ENCODE data around the gene FOXRED1.
"Not testable (repeated sequence)": the region's sequence is repeated elsewhere in the genome, so short reads cannot be mapped to it uniquely, and the experiment has no call there.

The FOXRED1 gene

DNA sequence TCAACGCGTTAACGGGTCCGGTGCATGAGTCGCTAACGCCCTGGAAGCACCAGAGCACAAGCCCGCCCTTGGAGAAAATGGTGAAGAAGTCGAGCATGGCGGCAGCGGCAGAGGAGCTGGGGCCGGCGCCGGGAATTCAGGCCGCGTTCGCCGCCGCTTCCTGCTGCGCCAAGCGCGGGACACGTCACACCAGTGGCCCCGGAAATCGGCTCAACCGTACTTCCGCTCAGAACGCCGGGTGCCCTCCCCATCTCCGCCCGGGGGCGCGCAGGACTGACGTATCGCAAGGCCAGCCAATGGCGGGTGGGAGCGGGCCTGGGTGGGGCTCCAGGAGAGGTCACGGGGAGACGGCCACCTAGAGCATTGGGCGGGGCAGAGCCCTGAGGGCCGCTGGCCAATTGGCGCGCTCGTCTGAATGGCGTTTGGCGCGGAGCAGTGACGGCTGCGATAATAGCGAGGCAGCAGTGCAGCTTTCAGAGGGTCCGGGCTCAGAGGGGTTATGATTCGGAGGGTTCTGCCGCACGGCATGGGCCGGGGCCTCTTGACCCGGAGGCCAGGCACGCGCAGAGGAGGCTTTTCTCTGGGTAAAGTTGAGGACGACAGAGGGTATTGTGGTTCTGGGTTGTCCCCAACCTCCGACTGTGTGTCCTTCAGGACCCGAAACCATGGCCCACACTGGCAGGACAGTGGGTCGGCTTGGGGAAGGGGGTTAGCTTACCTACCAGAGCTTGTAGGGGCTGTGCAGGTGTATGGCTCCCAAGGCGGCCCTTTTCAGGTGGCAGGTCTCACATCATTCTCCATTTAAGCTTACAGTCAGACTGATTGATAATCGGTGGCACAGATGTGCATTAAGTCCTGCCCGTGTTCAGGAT lies at the start of gene FOXRED1, which contains the start of gene SRPRA:
Gene FOXRED1, plus strand, starts transcription at position 447 of the 872 bp plus-strand sequence. Its CDS starts 53 bp downstream, at position 500.
Gene SRPRA, minus strand, starts transcription at position 188 of the 872 bp plus-strand sequence. Its CDS starts 91 bp downstream, at position 97.
- peak; percentile 83 for FAIRE-seq
- peak; percentile 99 for DNase-seq (ENCODE audit: low spot score)

DNA sequence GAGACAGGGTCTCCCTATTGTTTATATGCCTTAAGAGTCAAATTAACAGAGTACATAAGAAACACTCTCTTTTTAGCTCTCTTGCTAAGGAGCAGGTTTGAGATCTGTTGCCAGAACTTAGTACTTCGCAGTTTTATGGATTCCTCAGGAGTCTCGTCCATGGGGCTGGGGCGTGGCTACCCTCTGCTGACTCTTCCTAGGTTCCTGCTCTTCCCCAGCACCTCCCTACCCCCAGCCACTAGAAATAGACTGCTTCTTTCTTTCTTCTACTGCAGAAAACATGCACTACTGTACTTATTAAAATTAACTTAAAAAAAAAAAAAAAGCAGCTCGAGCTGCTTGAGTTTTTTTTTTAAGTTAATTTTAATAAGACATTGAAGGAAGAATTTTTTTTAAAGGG lies 49.4 kb upstream of the FOXRED1 start:
- no peak for FAIRE-seq
- no peak for DNase-seq (ENCODE audit: low spot score)

DNA sequence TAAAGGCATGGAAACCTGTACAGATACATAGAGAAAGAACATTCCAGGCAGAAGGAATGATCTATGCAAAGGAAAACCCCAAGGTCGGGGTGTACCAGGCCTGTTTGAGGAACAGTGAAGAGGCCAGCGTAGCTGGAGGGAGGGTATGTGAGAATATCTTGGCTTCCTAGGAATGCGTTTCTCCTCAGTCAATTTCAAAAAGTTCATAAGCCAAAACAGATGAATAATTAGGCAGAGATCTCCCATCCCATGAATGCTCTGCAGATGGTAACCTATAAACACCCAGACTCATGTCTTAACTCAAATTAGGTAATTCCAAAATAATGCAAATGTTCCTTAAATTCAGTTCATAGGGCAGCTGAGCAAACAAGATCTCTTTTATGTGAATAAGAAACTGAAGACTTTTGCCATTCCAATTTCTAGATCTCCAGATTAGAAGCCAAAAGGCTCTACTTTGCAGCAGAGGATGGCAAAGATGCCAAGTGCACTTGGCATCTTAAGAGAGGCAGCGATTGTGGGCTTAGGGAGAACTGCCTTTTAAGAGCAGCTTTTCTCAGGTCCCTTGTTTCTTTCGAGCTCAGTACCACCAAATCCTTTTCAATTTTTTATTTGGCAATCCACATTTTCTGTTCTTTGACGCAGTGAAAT lies 44.2 kb upstream of the FOXRED1 start:
- DNase-seq (ENCODE audit: low spot score) (no peak), FAIRE-seq (no peak)

DNA sequence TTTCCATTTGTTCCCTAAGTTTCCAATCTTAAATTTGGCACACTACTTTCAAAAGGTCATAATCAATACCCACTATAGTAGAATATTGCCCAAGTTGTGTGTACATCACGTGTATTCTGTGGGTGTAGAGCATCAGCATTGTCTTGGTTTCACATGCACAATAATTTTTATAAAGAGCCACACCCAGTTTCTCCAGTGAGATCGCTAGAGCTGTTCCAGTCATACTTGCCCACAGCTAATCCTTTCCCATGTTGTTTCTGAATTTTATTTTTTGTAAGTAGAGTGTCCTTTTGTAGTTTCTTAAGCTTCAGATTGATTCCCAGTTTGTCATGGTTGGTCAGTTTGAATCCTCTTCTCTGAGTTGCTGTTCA lies 43.7 kb upstream of the FOXRED1 start:
- DNase-seq (ENCODE audit: low spot score) (no peak), FAIRE-seq (no peak)

- no peak for DNase-seq (ENCODE audit: low spot score)
These were observed 42.4 kb upstream of the FOXRED1 start for GRCh38 chr11:126226334-126227084.

GRCh38 chr11:126229858-126230540 lies 39.0 kb upstream of the FOXRED1 start:
- no peak for DNase-seq (ENCODE audit: low spot score)
- no peak for FAIRE-seq

More at GRCh38 chr11:126226334-126227084, 42.4 kb upstream of the FOXRED1 start:
- FAIRE-seq, result no peak

GRCh38 chr11:126231725-126232459 lies 37.1 kb upstream of the FOXRED1 start:
- FAIRE-seq (no peak), DNase-seq (ENCODE audit: low spot score) (no peak)

- DNase-seq (ENCODE audit: low spot score), result no peak
These were observed 36.3 kb upstream of the FOXRED1 start for GRCh38 chr11:126232683-126233082.

GRCh38 chr11:126233391-126233790 lies 35.6 kb upstream of the FOXRED1 start:
- DNase-seq (ENCODE audit: low spot score), result no peak
- FAIRE-seq, result no peak

More at GRCh38 chr11:126232683-126233082, 36.3 kb upstream of the FOXRED1 start:
- FAIRE-seq, result no peak

- FAIRE-seq (no peak), DNase-seq (ENCODE audit: low spot score) (no peak)
These were observed 22.3 kb upstream of the FOXRED1 start for GRCh38 chr11:126246636-126247035.

GRCh38 chr11:126253265-126253664 lies 15.7 kb upstream of the FOXRED1 start:
- no peak for DNase-seq (ENCODE audit: low spot score)

GRCh38 chr11:126254819-126255218 lies 14.1 kb upstream of the FOXRED1 start:
- no peak for DNase-seq (ENCODE audit: low spot score)
- no peak for FAIRE-seq

More at GRCh38 chr11:126253265-126253664, 15.7 kb upstream of the FOXRED1 start:
- no peak for FAIRE-seq

- FAIRE-seq; DNase-seq (ENCODE audit: low spot score): not testable (repeated sequence)
These were observed 13.4 kb upstream of the FOXRED1 start for GRCh38 chr11:126255507-126255906.

DNA sequence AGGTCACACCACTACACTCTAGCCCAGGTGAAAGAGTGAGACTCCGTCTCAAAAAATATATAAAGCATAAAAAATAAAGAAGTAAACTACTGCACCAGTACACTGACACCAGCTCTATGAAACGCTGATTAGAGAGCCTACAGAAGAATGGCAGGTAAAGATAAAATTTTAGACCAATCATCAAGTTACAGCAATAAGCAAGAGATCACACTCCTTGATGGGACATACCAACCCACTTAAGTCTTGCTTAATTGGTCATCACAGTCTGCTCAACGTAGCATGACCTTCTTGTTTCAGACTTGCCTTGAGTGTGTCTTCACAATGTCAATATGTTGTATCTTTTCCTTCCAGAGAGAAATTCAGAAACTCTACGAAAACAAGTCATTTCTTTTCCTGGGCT lies 12.7 kb upstream of the FOXRED1 start:
- no peak for DNase-seq (ENCODE audit: low spot score)
- no peak for FAIRE-seq

DNA sequence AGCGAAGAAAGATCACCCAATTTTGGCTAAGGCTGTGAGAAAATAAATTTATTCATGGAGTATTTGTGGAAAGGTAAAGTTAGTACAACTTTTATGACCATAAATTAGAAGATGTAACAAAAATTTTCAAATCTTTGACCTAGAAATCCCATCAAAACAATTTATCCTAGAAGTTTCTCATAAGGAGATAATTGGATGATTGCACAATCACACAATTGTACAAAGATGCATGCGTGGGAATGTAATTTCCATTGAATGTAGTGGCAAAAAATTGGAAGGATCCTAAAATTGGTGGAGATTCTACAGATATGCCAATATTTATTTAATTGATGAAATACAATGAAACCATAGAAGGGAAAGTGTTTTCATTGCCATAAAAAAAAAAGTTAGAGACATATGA lies 11.8 kb upstream of the FOXRED1 start:
- DNase-seq (ENCODE audit: low spot score) (no peak), FAIRE-seq (no peak)

DNA sequence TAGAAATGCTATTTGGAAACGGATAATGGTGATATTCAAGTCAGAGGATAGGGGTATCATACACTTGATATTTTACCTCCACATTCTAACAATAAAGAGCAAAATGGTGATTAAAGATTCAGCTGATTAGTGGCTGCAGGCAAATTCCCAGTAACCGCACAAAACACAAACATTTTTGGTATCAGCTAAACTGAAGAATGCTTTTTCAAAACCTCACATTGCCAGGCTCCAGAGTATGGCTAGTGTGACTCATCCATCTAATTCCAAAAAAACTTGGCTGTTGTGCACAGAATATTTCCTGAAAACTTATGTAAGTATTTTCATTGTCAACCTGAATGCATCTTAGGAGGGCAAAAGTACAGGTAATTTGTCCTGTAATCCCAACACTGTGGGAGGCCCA lies 11.2 kb upstream of the FOXRED1 start:
- FAIRE-seq, result no peak
- no peak for DNase-seq (ENCODE audit: low spot score)

GRCh38 chr11:126262216-126262615 lies 6.7 kb upstream of the FOXRED1 start:
- DNase-seq (ENCODE audit: low spot score) (no peak), FAIRE-seq (no peak)

- FAIRE-seq (no peak), DNase-seq (ENCODE audit: low spot score) (no peak)
These were observed 5.5 kb upstream of the FOXRED1 start for GRCh38 chr11:126263489-126263888.

DNA sequence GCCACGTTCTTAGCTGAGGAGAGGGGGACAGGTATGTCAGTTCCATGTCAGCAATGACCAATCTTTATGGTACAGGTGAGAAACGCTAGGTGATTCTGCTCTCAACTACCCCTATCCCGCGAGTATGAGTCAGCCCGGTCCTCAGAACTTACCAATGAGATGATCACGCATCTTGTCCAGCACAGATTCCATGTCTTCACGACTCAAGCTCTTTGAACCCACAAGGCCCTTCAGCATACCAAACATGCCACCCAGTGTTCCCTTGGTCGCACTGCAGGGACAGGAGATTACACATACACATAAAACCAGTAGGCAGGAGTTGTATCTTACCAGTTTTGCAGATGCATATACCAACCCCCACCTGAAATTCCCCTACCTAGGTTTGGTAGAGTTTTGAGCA lies 3.1 kb upstream of the FOXRED1 start:
- DNase-seq (ENCODE audit: low spot score) (no peak), FAIRE-seq (no peak)

- FAIRE-seq, result no peak
- no peak for DNase-seq (ENCODE audit: low spot score)
These were observed 1.3 kb upstream of the FOXRED1 start for GRCh38 chr11:126267650-126268049.

GRCh38 chr11:126268361-126268707 lies 620 bp upstream of the FOXRED1 start:
- FAIRE-seq (no peak), DNase-seq (ENCODE audit: low spot score) (no peak)

All from urothelium cell line (cell line).